Hepatocyte (in vitro differentiated cells): ENCODE measurements around the gene KRT85. TPM values are rescaled to one million over a fixed set of nuclear protein-coding genes. Genes with fewer than 3 reads are reported as not detected.

Experiments used
- DNase-seq: peaks from one replicate; pipeline ENCODE4 v3.0.0-alpha.2; 2016; ENCODE audit warnings: low spot score
- H2AFZ ChIP-seq: fragments of 200-600 bp; sonication (generic); 2 replicates; pipeline ENCODE4 v1.6.0; 2016; ENCODE audit warnings: antibody characterized with exemption, mild to moderate bottlenecking
- H3K27ac ChIP-seq: fragments of 200-600 bp; sonication (generic); 2 replicates; pipeline ENCODE4 v1.5.1; 2016; ENCODE audit warnings: mild to moderate bottlenecking
- H3K27me3 ChIP-seq: fragments of 200-600 bp; sonication (generic); 2 replicates; pipeline ENCODE4 v1.6.1; 2016
- H3K36me3 ChIP-seq: fragments of 200-600 bp; sonication (generic); replicated peaks from 2 replicates; pipeline ENCODE4 v1.5.1; 2016; ENCODE audit warnings: low read depth; ENCODE audit not compliant: insufficient read depth
- H3K4me1 ChIP-seq: fragments of 200-600 bp; sonication (generic); 2 replicates; pipeline ENCODE4 v1.5.1; 2016; ENCODE audit warnings: mild to moderate bottlenecking, moderate library complexity; ENCODE audit not compliant: insufficient read depth
- H3K4me2 ChIP-seq: fragments of 200-600 bp; sonication (generic); 2 replicates; pipeline ENCODE4 v1.6.0; 2016
- H3K4me3 ChIP-seq: fragments of 200-600 bp; sonication (generic); 2 replicates; pipeline ENCODE4 v1.5.1; 2016; ENCODE audit warnings: mild to moderate bottlenecking
- H3K79me2 ChIP-seq: fragments of 200-600 bp; sonication (generic); 2 replicates; pipeline ENCODE4 v1.6.0; 2017; ENCODE audit warnings: mild to moderate bottlenecking
- H3K9me2 ChIP-seq: fragments of 200-600 bp; sonication (generic); replicated peaks from 2 replicates; pipeline ENCODE4 v1.6.0; 2017; ENCODE audit warnings: mild to moderate bottlenecking; ENCODE audit not compliant: insufficient read depth
- H3K9me3 ChIP-seq: fragments of 200-600 bp; sonication (generic); 2 replicates; pipeline ENCODE4 v1.5.1; 2016; ENCODE audit warnings: low read depth, mild to moderate bottlenecking
- H4K20me1 ChIP-seq: fragments of 200-600 bp; sonication (generic); 2 replicates; pipeline ENCODE4 v1.6.0; 2016; ENCODE audit warnings: mild to moderate bottlenecking; ENCODE audit not compliant: insufficient read depth, poor library complexity, severe bottlenecking
- CTCF ChIP-seq: fragments of 200-600 bp; sonication (generic); IDR thresholded peaks from 2 replicates; pipeline ENCODE4 v1.5.1; 2016; ENCODE audit warnings: antibody characterized with exemption, mild to moderate bottlenecking; ENCODE audit not compliant: poor library complexity
- EZH2 ChIP-seq: fragments of 200-600 bp; sonication (generic); IDR thresholded peaks from 2 replicates; pipeline ENCODE4 v1.6.1; 2016; ENCODE audit warnings: antibody characterized with exemption, mild to moderate bottlenecking, borderline replicate concordance
- EZH2phosphoT487 ChIP-seq: fragments of 200-600 bp; sonication (generic); IDR thresholded peaks from one replicate; pipeline ENCODE4 v1.6.1; 2018; ENCODE audit warnings: antibody characterized with exemption, mild to moderate bottlenecking, low read depth, moderate library complexity; ENCODE audit not compliant: unreplicated experiment, severe bottlenecking
- WGBS: methylation state at CpG from one replicate; pipeline ENCODE4 v1.1.6; 2016; ENCODE audit warnings: low lambda C conversion rate; ENCODE audit errors: missing lambda C conversion rate; 5-methylcytosine and 5-hydroxymethylcytosine counted together
- polyA plus RNA-seq: library from polyadenylated mRNA; unstranded; fragments of >200 nt; fragmentation: Nextera tagmentation; extraction: Ambion mirVana; gene quantifications from 2 replicates; pipeline ENCODE4 v1.2.1, GENCODE V29; 2016
- total RNA-seq: library from RNA; depleted of rRNA; stranded (reverse); fragments of >200 nt; gene quantifications from 2 replicates; pipeline ENCODE4 v1.2.3, GENCODE V29; 2014

Gene KRT85
- total and polyA plus RNA-seq, 2 experiments from 2014 or later, result not detected

DNA sequence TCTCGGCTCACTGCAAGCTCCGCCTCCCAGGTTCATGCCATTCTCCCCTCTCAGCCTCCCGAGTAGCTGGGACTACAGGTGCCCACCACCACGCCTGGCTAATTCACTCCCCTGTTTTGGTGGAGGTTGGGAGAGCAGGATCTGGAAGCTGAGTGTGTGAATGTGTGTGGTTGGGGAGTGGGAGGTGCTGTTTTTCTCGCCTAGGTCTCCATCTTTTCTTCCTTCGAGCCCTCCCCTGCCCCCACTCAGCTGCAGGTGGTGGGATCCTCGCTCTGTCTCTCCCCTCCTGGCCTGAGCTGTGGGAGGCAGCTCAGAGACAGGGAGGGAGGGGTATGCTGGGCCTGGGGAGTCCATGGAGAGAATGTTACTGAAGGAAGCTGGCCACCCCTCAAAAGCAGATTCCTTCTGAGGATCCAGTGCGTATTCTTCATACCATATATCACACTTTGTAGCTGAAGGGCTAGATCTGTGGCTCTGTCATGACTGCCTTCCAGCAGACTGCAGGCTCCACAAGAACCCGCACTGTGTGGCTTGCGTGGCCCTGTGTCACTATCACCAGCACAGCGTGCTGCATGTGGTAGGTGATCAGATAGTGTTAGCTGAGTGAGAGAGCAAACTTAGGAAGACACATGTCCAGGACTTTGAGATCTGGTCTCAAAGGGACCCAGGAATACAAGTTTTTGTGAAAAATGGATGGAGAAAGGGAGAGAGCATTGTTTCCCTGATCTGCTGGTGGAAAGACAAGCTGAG lies 48.9 kb downstream of the KRT85 start:
- Histone ChIP-seq H2AFZ (no peak overlapping the region), H3K4me3 (no peak overlapping the region), H4K20me1 (no peaks in the 10 kb centered on the region), H3K9me2 (no peaks in the 10 kb centered on the region), H3K79me2 (no peaks in the 10 kb centered on the region), H3K4me1 (no peaks in the 10 kb centered on the region), H3K36me3 (no peaks in the 10 kb centered on the region), H3K9me3 (no peaks in the 10 kb centered on the region), H3K4me2 (no peak overlapping the region), H3K27me3 (peaks cover 4% of the 10 kb centered on the region), H3K27ac (no peak overlapping the region)
- TF ChIP-seq EZH2phosphoT487, result no peak
- no peak for TF ChIP-seq EZH2
- no peak for TF ChIP-seq CTCF
- DNase-seq, result no peak
- WGBS, result 91% methylated on average over 11 of the region's 11 CpGs

- Histone ChIP-seq H3K4me2 (no peak overlapping the region), H3K9me2 (no peaks in the 10 kb centered on the region)
Measured at GRCh38 chr12:52317468-52318052, 49.7 kb downstream of the KRT85 start.

GRCh38 chr12:52316701-52317100 lies 50.6 kb downstream of the KRT85 start:
- DNase-seq, result no peak
- 93% methylated on average over 11 of the region's 11 CpGs for WGBS
- TF ChIP-seq EZH2phosphoT487 (no peak), EZH2 (no peak), CTCF (no peak)

More at GRCh38 chr12:52317468-52318052, 49.7 kb downstream of the KRT85 start:
- H3K9me3 ChIP-seq, result no peaks in the 10 kb centered on the region
- H3K27ac ChIP-seq, result no peak overlapping the region
- H3K4me1 ChIP-seq, result no peaks in the 10 kb centered on the region
- WGBS, result 93% methylated on average over 12 of the region's 12 CpGs
- no peaks in the 10 kb centered on the region for H3K36me3 ChIP-seq
- no peaks in the 10 kb centered on the region for H4K20me1 ChIP-seq
- no peaks in the 10 kb centered on the region for H3K27me3 ChIP-seq
- TF ChIP-seq EZH2phosphoT487 (no peak), CTCF (no peak), EZH2 (no peak)
- H3K4me3 ChIP-seq, result no peak overlapping the region
- no peak for DNase-seq
- H3K79me2 ChIP-seq, result no peaks in the 10 kb centered on the region
- H2AFZ ChIP-seq, result no peak overlapping the region

More at GRCh38 chr12:52316701-52317100, 50.6 kb downstream of the KRT85 start:
- no peaks in the 10 kb centered on the region for H3K27me3 ChIP-seq
- H4K20me1 ChIP-seq, result no peaks in the 10 kb centered on the region
- no peaks in the 10 kb centered on the region for H3K79me2 ChIP-seq
- no peak overlapping the region for H3K27ac ChIP-seq
- no peak overlapping the region for H3K4me3 ChIP-seq
- H3K4me1 ChIP-seq, result no peaks in the 10 kb centered on the region
- no peaks in the 10 kb centered on the region for H3K36me3 ChIP-seq
- H3K9me2 ChIP-seq, result no peaks in the 10 kb centered on the region
- no peak overlapping the region for H3K4me2 ChIP-seq
- H2AFZ ChIP-seq, result no peak overlapping the region
- H3K9me3 ChIP-seq, result no peaks in the 10 kb centered on the region
